T-helper 1 cell (primary cell): ENCODE data around the gene CYP19A1.

Source experiments
- DNase-seq, 5 donors: peaks; one replicate each; pipeline ENCODE4 v3.0.0-alpha.2; 2012 to 2020

CYP19A1 gene

GRCh38 chr15:51322621-51323296 lies 15.6 kb downstream of the CYP19A1 start:
- no peak for DNase-seq

GRCh38 chr15:51321316-51321715 lies 17.1 kb downstream of the CYP19A1 start:
- DNase-seq: no peak

GRCh38 chr15:51320843-51321242 lies 17.6 kb downstream of the CYP19A1 start:
- no peak for DNase-seq

GRCh38 chr15:51319539-51319938 lies 18.9 kb downstream of the CYP19A1 start:
- DNase-seq: no peak

- DNase-seq: no peak
Measured at GRCh38 chr15:51318382-51319150, 19.8 kb downstream of the CYP19A1 start.

GRCh38 chr15:51316636-51317035 lies 21.8 kb downstream of the CYP19A1 start:
- no peak for DNase-seq

- DNase-seq: no peak
Measured at GRCh38 chr15:51315726-51316125, 22.7 kb downstream of the CYP19A1 start.

GRCh38 chr15:51314391-51315337 lies 23.7 kb downstream of the CYP19A1 start:
- no peak for DNase-seq

- no peak for DNase-seq
Measured at GRCh38 chr15:51313644-51314280, 24.6 kb downstream of the CYP19A1 start.

- no peak for DNase-seq
Measured at GRCh38 chr15:51313074-51313393, 25.4 kb downstream of the CYP19A1 start.

- DNase-seq: no peak
Measured at GRCh38 chr15:51312166-51313073, 26.0 kb downstream of the CYP19A1 start.

- DNase-seq: no peak
Measured at GRCh38 chr15:51311510-51311909, 26.9 kb downstream of the CYP19A1 start.

GRCh38 chr15:51310064-51310463 lies 28.3 kb downstream of the CYP19A1 start:
- DNase-seq: no peak

- DNase-seq: no peak
Measured at GRCh38 chr15:51307811-51308210, 30.6 kb downstream of the CYP19A1 start.

GRCh38 chr15:51307325-51307724 lies 31.1 kb downstream of the CYP19A1 start:
- DNase-seq: no peak

GRCh38 chr15:51303462-51303980 lies 34.9 kb downstream of the CYP19A1 start:
- DNase-seq: no peak

GRCh38 chr15:51302480-51302879 lies 35.9 kb downstream of the CYP19A1 start:
- DNase-seq: no peak

- no peak for DNase-seq
Measured at GRCh38 chr15:51299187-51300015, 39.0 kb downstream of the CYP19A1 start.

- no peak for DNase-seq
Measured at GRCh38 chr15:51298620-51299019, 39.8 kb downstream of the CYP19A1 start.

- DNase-seq: no peak
Measured at GRCh38 chr15:51290720-51291119, 47.7 kb downstream of the CYP19A1 start.

- no peak for DNase-seq
Measured at GRCh38 chr15:51289290-51289689, 49.1 kb downstream of the CYP19A1 start.
